Uterus (tissue), 4 donors: ENCODE measurements around the gene CTDP1. TPM values are rescaled to one million over a fixed set of nuclear protein-coding genes. Genes with fewer than 3 reads are reported as not detected.

ENCODE experiments used
- DNase-seq, 2 donors: peaks; one replicate each; pipeline ENCODE4 v3.0.0-alpha.2; 2019 to 2020
- H3K27ac ChIP-seq, 2 donors: fragments of 200-600 bp; sonication (generic); 1 replicate in 1 of 2; 2 replicates in 1 of 2; pipeline ENCODE4 v1.5.1; 2016 to 2018
- H3K27me3 ChIP-seq, 2 donors: fragments of 200-600 bp; sonication (generic); one replicate each; pipeline ENCODE4 v1.5.1; 2018 to 2019; ENCODE audit warnings: control low read depth in 1 of 2
- H3K36me3 ChIP-seq, 2 donors: fragments of 200-600 bp; sonication (generic); one replicate each; pipeline ENCODE4 v1.5.1; 2019; ENCODE audit warnings: control low read depth in 1 of 2
- H3K4me1 ChIP-seq, 2 donors: fragments of 200-600 bp; sonication (generic); one replicate each; pipeline ENCODE4 v1.5.1; 2018 to 2019; ENCODE audit warnings: control low read depth in 1 of 2
- H3K4me3 ChIP-seq, 2 donors: fragments of 200-600 bp; sonication (generic); 1 replicate in 1 of 2; 2 replicates in 1 of 2; pipeline ENCODE4 v1.5.1; 2018 to 2019; ENCODE audit warnings: mild to moderate bottlenecking in 1 of 2
- H3K9me3 ChIP-seq, 2 donors: fragments of 200-600 bp; sonication (generic); one replicate each; pipeline ENCODE4 v1.5.1; 2019; ENCODE audit warnings: control low read depth in 1 of 2
- POLR2A ChIP-seq, 2 donors: fragments of 450-650 bp; IDR thresholded peaks; one replicate each; pipeline ENCODE4 v1.6.1; 2016; ENCODE audit warnings: antibody characterized with exemption in 2 of 2, mild to moderate bottlenecking in 1 of 2, moderate library complexity in 1 of 2
- intact Hi-C: fragments of 100-400 bp; cut with DNase I; formaldehyde crosslinking; loops from one replicate; pipeline ENCODE4 v1.15.1; 2023; ENCODE audit warnings: low total_unique reads
- total RNA-seq, 4 donors: library from RNA; depleted of rRNA in 3 of 4; stranded (reverse); fragments of >200 nt in 3 of 4; gene quantifications; one replicate each; pipeline versions ENCODE4 v1.1.0 to v1.2.4, GENCODE V29; 2014 to 2023
- TF ChIP-seq, protein P1 (sequence below), 4 experiments: fragments of 200-600 bp in 2 of 4; fragments of 450-650 bp in 2 of 4; sonication (generic) in 2 of 4; IDR thresholded peaks; one replicate each; pipeline ENCODE4 v1.5.1; 2016 to 2019; ENCODE audit warnings: antibody characterized with exemption in 4 of 4, mild to moderate bottlenecking in 2 of 4, moderate library complexity in 1 of 4
- donor health status: DM: yes; HTN: yes; CAD: no.

The CTDP1 gene
- total RNA-seq, 4 donors from 2014 or later = 6.2 to 22.5 (median 20.4) TPM

DNA sequence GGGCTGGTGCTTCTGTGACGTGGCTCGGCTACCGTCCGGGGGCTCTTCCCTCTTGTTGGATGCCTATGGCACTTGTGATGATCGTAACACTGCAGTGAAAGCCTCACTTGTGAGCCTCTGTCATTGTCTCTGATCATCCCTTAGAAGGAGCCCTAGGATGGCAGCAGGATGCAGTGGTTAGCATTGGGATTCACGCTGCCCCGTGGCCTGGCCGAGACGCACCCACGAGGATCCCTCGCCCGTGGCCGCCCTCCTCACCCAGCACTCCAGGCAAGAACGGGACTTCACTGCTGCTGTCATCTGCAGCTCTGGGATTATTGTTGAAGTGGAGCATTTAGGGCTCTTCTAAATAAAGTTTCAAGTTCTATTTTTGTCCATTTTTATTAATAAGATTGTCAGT is 46.8 kb upstream of the CTDP1 start:
- H3K4me3 ChIP-seq = no peak overlapping the region
- H3K9me3 ChIP-seq = no peaks in the 10 kb centered on the region
- TF ChIP-seq, protein P1, sequence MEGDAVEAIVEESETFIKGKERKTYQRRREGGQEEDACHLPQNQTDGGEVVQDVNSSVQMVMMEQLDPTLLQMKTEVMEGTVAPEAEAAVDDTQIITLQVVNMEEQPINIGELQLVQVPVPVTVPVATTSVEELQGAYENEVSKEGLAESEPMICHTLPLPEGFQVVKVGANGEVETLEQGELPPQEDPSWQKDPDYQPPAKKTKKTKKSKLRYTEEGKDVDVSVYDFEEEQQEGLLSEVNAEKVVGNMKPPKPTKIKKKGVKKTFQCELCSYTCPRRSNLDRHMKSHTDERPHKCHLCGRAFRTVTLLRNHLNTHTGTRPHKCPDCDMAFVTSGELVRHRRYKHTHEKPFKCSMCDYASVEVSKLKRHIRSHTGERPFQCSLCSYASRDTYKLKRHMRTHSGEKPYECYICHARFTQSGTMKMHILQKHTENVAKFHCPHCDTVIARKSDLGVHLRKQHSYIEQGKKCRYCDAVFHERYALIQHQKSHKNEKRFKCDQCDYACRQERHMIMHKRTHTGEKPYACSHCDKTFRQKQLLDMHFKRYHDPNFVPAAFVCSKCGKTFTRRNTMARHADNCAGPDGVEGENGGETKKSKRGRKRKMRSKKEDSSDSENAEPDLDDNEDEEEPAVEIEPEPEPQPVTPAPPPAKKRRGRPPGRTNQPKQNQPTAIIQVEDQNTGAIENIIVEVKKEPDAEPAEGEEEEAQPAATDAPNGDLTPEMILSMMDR (IDR thresholded peaks at IDR 0.05) = no peak
- TF ChIP-seq POLR2A (IDR thresholded peaks at IDR 0.05) = no peak
- no peaks in the 10 kb centered on the region for H3K36me3 ChIP-seq
- DNase-seq = no peak
- intact Hi-C loops = no loop called here
- H3K4me1 ChIP-seq = no peaks in the 10 kb centered on the region
- no peak overlapping the region for H3K27ac ChIP-seq
- H3K27me3 ChIP-seq = no peaks in the 10 kb centered on the region

DNA sequence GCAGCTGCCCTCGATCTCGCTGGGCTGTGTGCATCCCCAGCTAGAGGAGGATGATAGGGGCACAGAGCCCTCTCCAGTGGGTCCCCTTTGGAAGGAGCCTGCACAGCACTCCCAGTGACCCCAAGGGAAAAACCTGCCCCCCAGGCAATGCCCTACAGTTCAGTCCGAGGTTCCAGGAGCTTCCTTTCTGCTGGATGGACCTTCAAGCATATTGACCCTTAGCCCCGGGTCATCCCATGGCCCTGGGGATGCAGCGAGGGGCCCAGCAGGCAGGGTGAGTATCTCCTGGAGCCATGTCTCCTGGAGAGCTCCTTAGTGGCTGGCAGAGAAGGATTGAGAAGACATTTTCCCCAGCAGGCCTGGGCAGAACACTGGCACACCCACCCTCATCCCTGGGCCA is 45.4 kb upstream of the CTDP1 start:
- peaks cover 0 to 3% of the 10 kb centered on the region in 2 donors for H3K4me1 ChIP-seq
- H3K27ac ChIP-seq = no peak overlapping the region
- no peak for DNase-seq
- intact Hi-C loops = no loop called here
- H3K9me3 ChIP-seq = no peaks in the 10 kb centered on the region
- no peaks in the 10 kb centered on the region for H3K36me3 ChIP-seq
- TF ChIP-seq POLR2A (IDR thresholded peaks at IDR 0.05) = no peak
- TF ChIP-seq, protein P1 (IDR thresholded peaks at IDR 0.05) = no peak
- H3K4me3 ChIP-seq = no peak overlapping the region
- no peaks in the 10 kb centered on the region for H3K27me3 ChIP-seq

DNA sequence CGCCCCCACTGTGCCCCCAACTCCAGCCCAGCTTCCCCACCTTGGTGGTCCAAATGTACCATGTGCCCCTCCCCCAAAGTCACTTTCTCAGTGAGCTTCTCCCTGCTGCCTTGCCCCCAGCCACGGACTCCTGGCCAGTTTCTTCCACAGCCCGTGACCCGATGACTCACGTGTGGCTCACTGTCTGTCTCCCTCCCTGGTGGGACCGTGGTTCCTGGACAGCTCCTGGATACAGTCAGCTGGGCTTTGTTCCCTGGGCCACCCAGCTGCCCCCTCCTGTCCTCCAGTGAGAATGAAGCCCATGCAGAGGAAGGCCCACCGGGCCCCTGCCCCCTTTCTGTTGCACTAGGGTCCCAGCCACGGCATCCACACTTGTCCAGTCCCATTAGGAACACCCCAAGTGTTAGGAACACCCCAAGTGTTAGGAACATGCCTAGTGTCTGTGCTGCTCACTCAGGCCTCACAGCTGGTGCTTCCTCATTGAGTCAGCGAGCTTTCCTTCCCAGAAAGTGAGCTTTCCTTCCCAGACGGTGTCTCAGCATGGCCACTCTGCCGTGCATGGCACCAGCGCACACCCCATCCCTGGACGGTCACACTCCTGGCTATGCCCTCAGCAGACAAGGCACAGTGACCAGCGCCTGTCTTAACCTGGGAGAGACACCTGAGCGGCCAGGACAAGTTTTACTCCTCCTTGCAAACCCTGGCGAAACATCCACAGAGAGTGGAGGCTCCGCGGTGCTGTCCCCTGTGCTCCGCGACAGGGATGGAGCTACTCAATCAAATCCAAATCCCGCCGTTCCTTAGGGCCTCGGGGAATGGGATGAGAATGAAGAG is 44.8 kb upstream of the CTDP1 start:
- no peak for DNase-seq
- Histone ChIP-seq H3K9me3 (no peaks in the 10 kb centered on the region), H3K4me1 (peaks cover 0 to 5% of the 10 kb centered on the region in 2 donors), H3K27ac (no peak overlapping the region), H3K27me3 (no peaks in the 10 kb centered on the region), H3K36me3 (no peaks in the 10 kb centered on the region), H3K4me3 (no peak overlapping the region)
- TF ChIP-seq, protein P1 (IDR thresholded peaks at IDR 0.05) = no peak
- no peak for TF ChIP-seq POLR2A (IDR thresholded peaks at IDR 0.05)
- intact Hi-C loops = no loop called here

DNA sequence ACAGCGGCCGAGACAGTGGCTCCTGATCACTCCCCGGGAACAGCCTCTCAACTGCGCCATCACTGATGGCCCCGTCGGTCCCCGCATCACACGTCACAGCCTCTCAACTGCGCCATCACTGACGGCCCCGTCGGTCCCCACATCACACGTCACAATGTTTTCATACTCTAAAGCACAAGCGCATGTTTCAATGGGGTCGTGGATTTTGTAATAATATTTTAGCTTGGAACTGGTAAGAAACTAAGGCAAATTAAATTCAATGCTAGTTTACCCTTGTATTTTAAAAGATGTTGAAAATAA is 44.2 kb upstream of the CTDP1 start:
- Histone ChIP-seq H3K36me3 (no peaks in the 10 kb centered on the region), H3K4me3 (no peak overlapping the region), H3K9me3 (no peaks in the 10 kb centered on the region), H3K27me3 (no peaks in the 10 kb centered on the region), H3K4me1 (peaks cover 0 to 5% of the 10 kb centered on the region in 2 donors), H3K27ac (no peak overlapping the region)
- DNase-seq = no peak
- intact Hi-C loops = no loop called here
- no peak for TF ChIP-seq POLR2A (IDR thresholded peaks at IDR 0.05)
- TF ChIP-seq, protein P1 (IDR thresholded peaks at IDR 0.05) = no peak

- Histone ChIP-seq H3K9me3 (no peaks in the 10 kb centered on the region), H3K4me1 (peaks cover 0 to 5% of the 10 kb centered on the region in 2 donors), H3K27ac (no peak overlapping the region), H3K27me3 (no peaks in the 10 kb centered on the region), H3K4me3 (no peak overlapping the region), H3K36me3 (no peaks in the 10 kb centered on the region)
- intact Hi-C loops = no loop called here
- no peak for TF ChIP-seq POLR2A (IDR thresholded peaks at IDR 0.05)
- TF ChIP-seq, protein P1 (IDR thresholded peaks at IDR 0.05) = no peak
- no peak for DNase-seq
These were observed 42.3 kb upstream of the CTDP1 start for GRCh38 chr18:79637181-79637920.
